ENCODE results near the gene ZDHHC8.

Gene ZDHHC8

DNA sequence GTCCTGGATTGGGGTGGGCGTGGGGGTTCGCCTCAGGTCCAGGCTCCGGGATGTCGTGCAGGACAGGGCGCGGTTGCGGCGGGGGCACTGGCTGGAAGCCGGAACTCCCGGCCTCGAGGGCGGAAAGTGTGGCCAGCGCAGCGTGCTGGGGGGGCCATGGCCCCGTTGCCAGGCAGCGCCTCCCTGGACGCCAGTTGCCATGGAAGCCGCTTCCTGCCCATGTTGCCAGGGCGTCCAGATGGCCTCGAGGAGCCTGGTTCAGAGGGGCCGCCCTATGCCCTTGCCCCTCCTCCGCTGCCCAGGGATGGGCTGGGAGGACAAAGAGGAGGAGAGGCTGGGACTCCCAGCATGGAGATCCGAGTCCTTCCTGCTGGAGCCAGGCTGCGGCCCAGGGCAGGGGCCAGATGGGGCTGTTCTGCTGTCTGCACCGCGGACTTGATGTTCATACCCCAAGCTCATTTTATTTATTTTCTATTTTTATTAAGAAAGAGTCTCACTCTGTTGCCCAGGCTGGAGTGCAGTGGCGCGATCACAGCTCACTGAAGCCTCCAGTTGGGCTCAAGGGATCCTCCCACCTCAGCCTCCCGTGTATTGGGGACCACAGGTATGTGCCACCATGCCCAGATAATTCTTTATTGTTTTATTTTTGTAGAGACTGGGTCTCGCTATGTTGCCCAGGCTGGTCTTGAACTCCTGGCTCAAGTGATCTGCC lies 23.9 kb downstream of the ZDHHC8 start:
- Histone ChIP-seq H3K4me2 (ENCODE audit: low read length) (no peak overlapping the region), H3K9ac (ENCODE audit: low read length) (no peak overlapping the region), H2AFZ (ENCODE audit: low read length) (no peak overlapping the region), H3K9me2 (ENCODE audit: low read depth, low read length) (no peaks in the 10 kb centered on the region), H3K27me3 (ENCODE audit: insufficient read depth, low read length) (no peaks in the 10 kb centered on the region), H3K27ac (ENCODE audit: low read depth, low read length, poor library complexity, severe bottlenecking) (no peak overlapping the region), H3K79me2 (ENCODE audit: insufficient read depth, low read length) (no peaks in the 10 kb centered on the region), H3K9me3 (ENCODE audit: low read length) (no peaks in the 10 kb centered on the region), H4K20me1 (ENCODE audit: insufficient read depth, low read length) (no peaks in the 10 kb centered on the region), H3F3A (ENCODE audit: insufficient read depth, low read length) (no peaks in the 10 kb centered on the region), H3K36me3 (ENCODE audit: insufficient read depth, low read length) (no peaks in the 10 kb centered on the region), H3K4me3 (ENCODE audit: low read depth, low read length, poor library complexity, severe bottlenecking) (no peak overlapping the region), H3K4me1 (ENCODE audit: insufficient read depth, low read length, severe bottlenecking) (no peaks in the 10 kb centered on the region)
- no peak for TF ChIP-seq EZH2 (IDR thresholded peaks at IDR 0.05; ENCODE audit: borderline replicate concordance, low read length)
- TF ChIP-seq, protein P1, sequence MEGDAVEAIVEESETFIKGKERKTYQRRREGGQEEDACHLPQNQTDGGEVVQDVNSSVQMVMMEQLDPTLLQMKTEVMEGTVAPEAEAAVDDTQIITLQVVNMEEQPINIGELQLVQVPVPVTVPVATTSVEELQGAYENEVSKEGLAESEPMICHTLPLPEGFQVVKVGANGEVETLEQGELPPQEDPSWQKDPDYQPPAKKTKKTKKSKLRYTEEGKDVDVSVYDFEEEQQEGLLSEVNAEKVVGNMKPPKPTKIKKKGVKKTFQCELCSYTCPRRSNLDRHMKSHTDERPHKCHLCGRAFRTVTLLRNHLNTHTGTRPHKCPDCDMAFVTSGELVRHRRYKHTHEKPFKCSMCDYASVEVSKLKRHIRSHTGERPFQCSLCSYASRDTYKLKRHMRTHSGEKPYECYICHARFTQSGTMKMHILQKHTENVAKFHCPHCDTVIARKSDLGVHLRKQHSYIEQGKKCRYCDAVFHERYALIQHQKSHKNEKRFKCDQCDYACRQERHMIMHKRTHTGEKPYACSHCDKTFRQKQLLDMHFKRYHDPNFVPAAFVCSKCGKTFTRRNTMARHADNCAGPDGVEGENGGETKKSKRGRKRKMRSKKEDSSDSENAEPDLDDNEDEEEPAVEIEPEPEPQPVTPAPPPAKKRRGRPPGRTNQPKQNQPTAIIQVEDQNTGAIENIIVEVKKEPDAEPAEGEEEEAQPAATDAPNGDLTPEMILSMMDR (IDR thresholded peaks at IDR 0.05; ENCODE audit: low read length): no peak

DNA sequence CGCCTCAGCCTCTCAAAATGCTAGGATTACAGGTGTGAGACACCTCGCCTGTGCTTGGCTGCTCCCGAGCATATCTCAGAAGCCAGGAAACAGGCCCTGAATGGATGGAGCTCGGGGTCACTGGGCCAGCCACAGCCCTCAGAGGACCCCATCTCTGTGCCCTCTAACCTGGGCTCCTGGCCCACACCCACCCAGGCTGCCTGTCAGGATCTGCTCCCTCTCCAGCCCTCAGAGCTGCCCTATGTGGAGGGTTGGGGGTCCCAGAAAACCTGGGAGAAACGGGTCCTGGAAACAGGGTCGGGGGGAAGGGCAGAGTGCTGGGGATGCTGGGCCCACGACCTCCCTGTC lies 24.4 kb downstream of the ZDHHC8 start:
- Histone ChIP-seq H3K9ac (ENCODE audit: low read length) (no peak overlapping the region), H3F3A (ENCODE audit: insufficient read depth, low read length) (no peaks in the 10 kb centered on the region)

DNA sequence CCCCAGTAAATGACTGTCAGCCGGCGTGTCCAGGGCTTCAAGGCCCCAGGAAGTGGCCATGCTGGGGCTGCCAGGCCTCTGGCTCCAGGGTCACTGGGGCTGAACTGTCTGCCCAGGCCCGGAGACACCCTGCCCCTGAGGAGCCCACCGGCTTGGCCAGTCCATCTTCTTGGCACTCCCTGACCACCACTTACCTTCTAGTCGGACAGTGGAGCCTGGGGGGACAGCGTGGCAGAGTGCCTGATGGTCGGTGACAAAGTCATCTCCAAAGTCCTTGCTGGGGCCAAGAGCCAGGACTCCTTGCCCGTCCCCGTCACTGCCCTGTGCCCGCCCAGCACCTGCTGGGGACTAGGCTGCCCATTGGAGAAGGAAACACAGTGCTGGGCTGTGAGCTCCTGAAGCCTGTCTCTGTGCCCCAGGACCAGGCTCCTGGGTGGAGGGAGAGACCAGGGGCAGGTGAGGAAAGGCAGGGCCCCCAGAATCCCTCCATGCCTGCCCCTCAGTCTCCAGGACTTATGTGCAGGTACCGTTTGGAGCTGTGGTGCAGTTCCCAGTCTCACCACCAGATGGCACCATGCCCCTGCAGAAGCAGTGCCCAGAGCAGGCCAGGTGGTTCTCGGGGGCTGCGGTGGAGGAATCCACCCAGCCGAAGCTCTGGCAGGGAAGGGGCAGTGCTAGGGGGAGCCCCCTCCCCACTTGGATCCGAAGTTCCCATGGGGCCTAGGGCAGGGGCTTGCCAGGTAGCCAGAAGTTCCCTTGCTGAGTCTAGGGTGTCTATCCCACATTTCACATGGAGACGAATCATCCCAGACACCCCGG lies 25.2 kb downstream of the ZDHHC8 start:
- Histone ChIP-seq H3K4me1 (ENCODE audit: insufficient read depth, low read length, severe bottlenecking) (no peaks in the 10 kb centered on the region), H3K36me3 (ENCODE audit: insufficient read depth, low read length) (no peaks in the 10 kb centered on the region), H3K27me3 (ENCODE audit: insufficient read depth, low read length) (no peaks in the 10 kb centered on the region), H4K20me1 (ENCODE audit: insufficient read depth, low read length) (no peaks in the 10 kb centered on the region), H3K4me3 (ENCODE audit: low read depth, low read length, poor library complexity, severe bottlenecking) (no peak overlapping the region), H3K27ac (ENCODE audit: low read depth, low read length, poor library complexity, severe bottlenecking) (no peak overlapping the region), H2AFZ (ENCODE audit: low read length) (no peak overlapping the region), H3K79me2 (ENCODE audit: insufficient read depth, low read length) (no peaks in the 10 kb centered on the region), H3K9me2 (ENCODE audit: low read depth, low read length) (no peaks in the 10 kb centered on the region), H3K9ac (ENCODE audit: low read length) (no peak overlapping the region), H3F3A (ENCODE audit: insufficient read depth, low read length) (no peaks in the 10 kb centered on the region), H3K9me3 (ENCODE audit: low read length) (no peaks in the 10 kb centered on the region), H3K4me2 (ENCODE audit: low read length) (no peak overlapping the region)
- TF ChIP-seq, protein P1 (IDR thresholded peaks at IDR 0.05; ENCODE audit: low read length): peak; percentile 94
- no peak for TF ChIP-seq EZH2 (IDR thresholded peaks at IDR 0.05; ENCODE audit: borderline replicate concordance, low read length)

More for the DNA sequence above, 24.4 kb downstream of the ZDHHC8 start:
- no peaks in the 10 kb centered on the region for H3K79me2 ChIP-seq (ENCODE audit: insufficient read depth, low read length)
- no peak overlapping the region for H2AFZ ChIP-seq (ENCODE audit: low read length)
- H3K4me3 ChIP-seq (ENCODE audit: low read depth, low read length, poor library complexity, severe bottlenecking): no peak overlapping the region
- H3K4me1 ChIP-seq (ENCODE audit: insufficient read depth, low read length, severe bottlenecking): no peaks in the 10 kb centered on the region
- no peak overlapping the region for H3K4me2 ChIP-seq (ENCODE audit: low read length)
- TF ChIP-seq EZH2 (IDR thresholded peaks at IDR 0.05; ENCODE audit: borderline replicate concordance, low read length): no peak
- TF ChIP-seq, protein P1 (IDR thresholded peaks at IDR 0.05; ENCODE audit: low read length): no peak
- H3K27ac ChIP-seq (ENCODE audit: low read depth, low read length, poor library complexity, severe bottlenecking): no peak overlapping the region
- no peaks in the 10 kb centered on the region for H4K20me1 ChIP-seq (ENCODE audit: insufficient read depth, low read length)
- H3K9me2 ChIP-seq (ENCODE audit: low read depth, low read length): no peaks in the 10 kb centered on the region
- no peaks in the 10 kb centered on the region for H3K36me3 ChIP-seq (ENCODE audit: insufficient read depth, low read length)
- H3K27me3 ChIP-seq (ENCODE audit: insufficient read depth, low read length): no peaks in the 10 kb centered on the region
- H3K9me3 ChIP-seq (ENCODE audit: low read length): no peaks in the 10 kb centered on the region
